Vagina (tissue), 2 donors: ENCODE results near the gene MILR1.

Experiments used
- CTCF ChIP-seq, 3 experiments: fragments of 450-650 bp in 2 of 3; fragments of 200-600 bp in 1 of 3; sonication (generic) in 1 of 3; IDR thresholded peaks; one replicate each; pipeline ENCODE4 v1.5.1; 2017 to 2019; ENCODE audit warnings: antibody characterized with exemption in 3 of 3, mild to moderate bottlenecking in 2 of 3, moderate library complexity in 2 of 3
- POLR2AphosphoS5 ChIP-seq, 2 donors: sonication (generic); formaldehyde crosslinking; IDR thresholded peaks; one replicate each; pipeline ENCODE4 v1.9.0; 2017; ENCODE audit warnings: antibody characterized with exemption in 2 of 2, mild to moderate bottlenecking in 2 of 2, low read depth in 1 of 2; ENCODE audit not compliant: insufficient read depth in 1 of 2

GRCh38 chr17:64413513-64413912 lies 35.4 kb upstream of the MILR1 start:
- TF ChIP-seq CTCF (IDR thresholded peaks at IDR 0.05) (no peak), POLR2AphosphoS5 (IDR thresholded peaks at IDR 0.05; ENCODE audit: insufficient read depth in 1 of 2, low read depth in 1 of 2) (no peak)
